ENCODE measurements around the gene ULK2. TPM values are rescaled to one million over a fixed set of nuclear protein-coding genes. Genes with fewer than 3 reads are reported as not detected.
A peak's percentile ranks its signal among the peaks of the same experiment; 100 is the strongest.

ULK2 gene
- total RNA-seq, 1 donor, result 22.1 TPM

GRCh38 chr17:19763416-19763815 lies 104.3 kb downstream of the ULK2 start:
- H3K4me3 ChIP-seq (ENCODE audit: low read depth, low read length), result no peak overlapping the region
- no peak for DNase-seq (ENCODE audit: low read depth)
- no peak for TF ChIP-seq CTCF (IDR thresholded peaks at IDR 0.05; ENCODE audit: insufficient read depth, low read length)

- H3K4me3 ChIP-seq (ENCODE audit: low read depth, low read length), result no peak overlapping the region
- DNase-seq (ENCODE audit: low read depth), result peak; percentile 61
- TF ChIP-seq CTCF (IDR thresholded peaks at IDR 0.05; ENCODE audit: insufficient read depth, low read length), result peak; percentile 72
Measured at GRCh38 chr17:19762515-19762961, 105.2 kb downstream of the ULK2 start.

- no peak for DNase-seq (ENCODE audit: low read depth)
- no peak for TF ChIP-seq CTCF (IDR thresholded peaks at IDR 0.05; ENCODE audit: insufficient read depth, low read length)
- H3K4me3 ChIP-seq (ENCODE audit: low read depth, low read length), result no peak overlapping the region
Measured at GRCh38 chr17:19760746-19761145, 107.0 kb downstream of the ULK2 start.

- TF ChIP-seq CTCF (IDR thresholded peaks at IDR 0.05; ENCODE audit: insufficient read depth, low read length), result no peak
- no peak overlapping the region for H3K4me3 ChIP-seq (ENCODE audit: low read depth, low read length)
- DNase-seq (ENCODE audit: low read depth), result no peak
Measured at GRCh38 chr17:19759568-19760549, 107.9 kb downstream of the ULK2 start.

GRCh38 chr17:19757536-19758180 lies 110.1 kb downstream of the ULK2 start:
- no peak for DNase-seq (ENCODE audit: low read depth)
- no peak for TF ChIP-seq CTCF (IDR thresholded peaks at IDR 0.05; ENCODE audit: insufficient read depth, low read length)

GRCh38 chr17:19756546-19756945 lies 111.2 kb downstream of the ULK2 start:
- no peak overlapping the region for H3K4me3 ChIP-seq (ENCODE audit: low read depth, low read length)
- TF ChIP-seq CTCF (IDR thresholded peaks at IDR 0.05; ENCODE audit: insufficient read depth, low read length), result no peak
- DNase-seq (ENCODE audit: low read depth), result no peak

More at GRCh38 chr17:19757536-19758180, 110.1 kb downstream of the ULK2 start:
- no peak overlapping the region for H3K4me3 ChIP-seq (ENCODE audit: low read depth, low read length)
